B cell (primary cell): Measurements from ENCODE around the gene KTN1.

Source experiments
- CTCF ChIP-seq: fragments of 200-600 bp; IDR thresholded peaks from one replicate; pipeline ENCODE4 v1.8.0; 2022; ENCODE audit warnings: antibody characterized with exemption, mild to moderate bottlenecking
- EZH2 ChIP-seq: IDR thresholded peaks from 2 replicates; pipeline ENCODE4 v1.6.1; 2012; ENCODE audit warnings: borderline replicate concordance, low read depth, mild to moderate bottlenecking, moderate library complexity, low read length; ENCODE audit not compliant: insufficient read depth, poor library complexity, severe bottlenecking

GRCh38 chr14:55710506-55711041 is 130.6 kb downstream of the KTN1 start:
- no peak for TF ChIP-seq CTCF
- TF ChIP-seq EZH2 = no peak
